Gastrocnemius medialis (tissue), 4 donors: ENCODE measurements around the gene NTM.

Experiments used
- CTCF ChIP-seq, 5 experiments: fragments of 450-650 bp in 3 of 5; fragments of 200-600 bp in 2 of 5; sonication (generic) in 2 of 5; IDR thresholded peaks in 4 of 5; conservative IDR thresholded peaks in 1 of 5; 1 replicate in 4 of 5; 2 replicates in 1 of 5; pipeline ENCODE4 v1.5.1; 2016 to 2019; ENCODE audit warnings: antibody characterized with exemption in 5 of 5, mild to moderate bottlenecking in 3 of 5, moderate library complexity in 3 of 5
- POLR2A ChIP-seq, 2 donors: fragments of 450-650 bp; IDR thresholded peaks; one replicate each; pipeline ENCODE4 v1.6.1; 2017; ENCODE audit warnings: antibody characterized with exemption in 2 of 2, mild to moderate bottlenecking in 2 of 2, moderate library complexity in 2 of 2

GRCh38 chr11:131600628-131601027 lies 230.2 kb downstream of the NTM start:
- TF ChIP-seq CTCF (IDR thresholded peaks at IDR 0.05 in 4 of 5, conservative IDR thresholded peaks at IDR 0.05 in 1 of 5) (no peak), POLR2A (IDR thresholded peaks at IDR 0.05) (no peak)
